Measurements from ENCODE around the gene TLCD1.

- TF ChIP-seq, protein P1, sequence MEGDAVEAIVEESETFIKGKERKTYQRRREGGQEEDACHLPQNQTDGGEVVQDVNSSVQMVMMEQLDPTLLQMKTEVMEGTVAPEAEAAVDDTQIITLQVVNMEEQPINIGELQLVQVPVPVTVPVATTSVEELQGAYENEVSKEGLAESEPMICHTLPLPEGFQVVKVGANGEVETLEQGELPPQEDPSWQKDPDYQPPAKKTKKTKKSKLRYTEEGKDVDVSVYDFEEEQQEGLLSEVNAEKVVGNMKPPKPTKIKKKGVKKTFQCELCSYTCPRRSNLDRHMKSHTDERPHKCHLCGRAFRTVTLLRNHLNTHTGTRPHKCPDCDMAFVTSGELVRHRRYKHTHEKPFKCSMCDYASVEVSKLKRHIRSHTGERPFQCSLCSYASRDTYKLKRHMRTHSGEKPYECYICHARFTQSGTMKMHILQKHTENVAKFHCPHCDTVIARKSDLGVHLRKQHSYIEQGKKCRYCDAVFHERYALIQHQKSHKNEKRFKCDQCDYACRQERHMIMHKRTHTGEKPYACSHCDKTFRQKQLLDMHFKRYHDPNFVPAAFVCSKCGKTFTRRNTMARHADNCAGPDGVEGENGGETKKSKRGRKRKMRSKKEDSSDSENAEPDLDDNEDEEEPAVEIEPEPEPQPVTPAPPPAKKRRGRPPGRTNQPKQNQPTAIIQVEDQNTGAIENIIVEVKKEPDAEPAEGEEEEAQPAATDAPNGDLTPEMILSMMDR (IDR thresholded peaks at IDR 0.05; ENCODE audit: poor library complexity, severe bottlenecking) = no peak
- TF ChIP-seq EZH2 (IDR thresholded peaks at IDR 0.05; ENCODE audit: borderline replicate concordance, insufficient read depth, low read length, poor library complexity, severe bottlenecking) = no peak
- TF ChIP-seq SMC3 (conservative IDR thresholded peaks at IDR 0.05; ENCODE audit: poor library complexity) = no peak
- TF ChIP-seq REST (IDR thresholded peaks at IDR 0.05; ENCODE audit: borderline replicate concordance) = no peak
Observed at GRCh38 chr17:28688481-28688880, 37.6 kb downstream of the TLCD1 start.

All from neural cell (in vitro differentiated cells).